Brain pericyte (primary cell): ENCODE data around the gene ATP6V0E1.
"Not testable (repeated sequence)": the region's sequence is repeated elsewhere in the genome, so short reads cannot be mapped to it uniquely, and the experiment has no call there.

Source experiments
- DNase-seq: peaks from one replicate; pipeline ENCODE4 v3.0.0-alpha.2; 2012; ENCODE audit warnings: low read depth, low spot score

The ATP6V0E1 gene

GRCh38 chr5:173035904-173036707 lies 52.5 kb downstream of the ATP6V0E1 start:
- DNase-seq = no peak

GRCh38 chr5:173039188-173039587 lies 55.6 kb downstream of the ATP6V0E1 start:
- no peak for DNase-seq

- DNase-seq = no peak
These were observed 56.4 kb downstream of the ATP6V0E1 start for GRCh38 chr5:173039964-173040363.

GRCh38 chr5:173041881-173042762 lies 58.6 kb downstream of the ATP6V0E1 start:
- DNase-seq = no peak

- DNase-seq = no peak
These were observed 59.2 kb downstream of the ATP6V0E1 start for GRCh38 chr5:173042763-173043107.

GRCh38 chr5:173045474-173045873 lies 61.9 kb downstream of the ATP6V0E1 start:
- no peak for DNase-seq

- DNase-seq = not testable (repeated sequence)
These were observed 63.7 kb downstream of the ATP6V0E1 start for GRCh38 chr5:173047096-173047837.

GRCh38 chr5:173047838-173048105 lies 64.2 kb downstream of the ATP6V0E1 start:
- no peak for DNase-seq

GRCh38 chr5:173050791-173051190 lies 67.2 kb downstream of the ATP6V0E1 start:
- DNase-seq = no peak

- no peak for DNase-seq
These were observed 68.2 kb downstream of the ATP6V0E1 start for GRCh38 chr5:173051746-173052145.

- DNase-seq = no peak
These were observed 69.5 kb downstream of the ATP6V0E1 start for GRCh38 chr5:173053041-173053440.

- no peak for DNase-seq
These were observed 71.6 kb downstream of the ATP6V0E1 start for GRCh38 chr5:173055042-173055721.

- DNase-seq = no peak
These were observed 72.1 kb downstream of the ATP6V0E1 start for GRCh38 chr5:173055722-173055982.

GRCh38 chr5:173055983-173056782 lies 72.6 kb downstream of the ATP6V0E1 start, which contains the start of gene CREBRF:
TSS of gene CREBRF (plus strand) at chr5:173056352. CDS start at chr5:173080776, 24,424 bp downstream.
- peak; percentile 87 for DNase-seq

GRCh38 chr5:173056783-173057061 lies 73.2 kb downstream of the ATP6V0E1 start:
- no peak for DNase-seq

GRCh38 chr5:173057062-173057924 lies 73.7 kb downstream of the ATP6V0E1 start:
- peak; percentile 98 for DNase-seq

- DNase-seq = no peak
These were observed 78.6 kb downstream of the ATP6V0E1 start for GRCh38 chr5:173062141-173062540.

GRCh38 chr5:173065155-173065554 lies 81.6 kb downstream of the ATP6V0E1 start:
- DNase-seq = no peak

- DNase-seq = no peak
These were observed 86.1 kb downstream of the ATP6V0E1 start for GRCh38 chr5:173069671-173070070.

GRCh38 chr5:173075137-173075843 lies 91.7 kb downstream of the ATP6V0E1 start:
- no peak for DNase-seq
